Large intestine (tissue), 3 donors: ENCODE measurements around the gene VCPKMT. TPM values are rescaled to one million over a fixed set of nuclear protein-coding genes. Genes with fewer than 3 reads are reported as not detected.
A peak's percentile ranks its signal among the peaks of the same experiment; 100 is the strongest.

Experiments
- DNase-seq, 2 donors: peaks; one replicate each; pipeline versions ENCODE4 v3.0.0 to v3.0.0-alpha.2; 2013
- H3K27ac ChIP-seq: one replicate; pipeline ENCODE4 v1.5.1; 2013; ENCODE audit warnings: low read length
- H3K27me3 ChIP-seq: 2 replicates; pipeline ENCODE4 v1.6.1; 2013; ENCODE audit warnings: low read length; ENCODE audit not compliant: control insufficient read depth, insufficient read depth
- H3K36me3 ChIP-seq: 2 replicates; pipeline ENCODE4 v1.6.1; 2013; ENCODE audit warnings: low read length; ENCODE audit not compliant: control insufficient read depth, insufficient read depth
- H3K4me1 ChIP-seq: one replicate; pipeline ENCODE4 v1.6.1; 2013; ENCODE audit warnings: low read length; ENCODE audit not compliant: control insufficient read depth, insufficient read depth
- H3K4me3 ChIP-seq: one replicate; pipeline ENCODE4 v1.5.1; 2013; ENCODE audit warnings: low read length
- H3K9me3 ChIP-seq: one replicate; pipeline ENCODE4 v1.6.1; 2013; ENCODE audit warnings: mild to moderate bottlenecking, low read depth, low read length, moderate library complexity; ENCODE audit not compliant: control insufficient read depth
- WGBS: methylation state at CpG from one replicate; pipeline ENCODE4 v1.1.5; 2013; ENCODE audit warnings: low lambda C conversion rate; ENCODE audit not compliant: insufficient coverage; 5-methylcytosine and 5-hydroxymethylcytosine counted together
- polyA plus RNA-seq: library from polyadenylated mRNA; unstranded; fragments of 120-200 nt; gene quantifications from one replicate; pipeline ENCODE4 v1.2.1, GENCODE V29; 2013

VCPKMT gene
- polyA plus RNA-seq, 1 donor = 13.1 TPM

- H3K27ac ChIP-seq = no peak overlapping the region
- no peak overlapping the region for H3K4me3 ChIP-seq
- no peaks in the 10 kb centered on the region for H3K27me3 ChIP-seq
- H3K9me3 ChIP-seq = no peaks in the 10 kb centered on the region
- no peak for DNase-seq
- WGBS = no CpG with 5 or more reads among the region's 7 CpGs
- H3K4me1 ChIP-seq = peaks cover 7% of the 10 kb centered on the region
- no peaks in the 10 kb centered on the region for H3K36me3 ChIP-seq
These were observed 47.9 kb downstream of the VCPKMT start for GRCh38 chr14:50068496-50068895.

GRCh38 chr14:50067723-50068495 is 48.5 kb downstream of the VCPKMT start:
- no peaks in the 10 kb centered on the region for H3K9me3 ChIP-seq
- H3K4me3 ChIP-seq = no peak overlapping the region
- no peak overlapping the region for H3K27ac ChIP-seq
- H3K36me3 ChIP-seq = no peaks in the 10 kb centered on the region
- no peak for DNase-seq
- H3K27me3 ChIP-seq = no peaks in the 10 kb centered on the region
- WGBS = no CpG with 5 or more reads among the region's 8 CpGs
- peaks cover 11% of the 10 kb centered on the region for H3K4me1 ChIP-seq

GRCh38 chr14:50065583-50065982 is 50.8 kb downstream of the VCPKMT start:
- Histone ChIP-seq H3K9me3 (no peaks in the 10 kb centered on the region), H3K4me1 (peaks cover 34% of the 10 kb centered on the region), H3K27me3 (no peaks in the 10 kb centered on the region), H3K27ac (no peak overlapping the region), H3K36me3 (no peaks in the 10 kb centered on the region), H3K4me3 (no peak overlapping the region)
- no peak for DNase-seq
- WGBS = 100% methylated on average over 1 of the region's 3 CpGs

GRCh38 chr14:50064993-50065392 is 51.4 kb downstream of the VCPKMT start:
- no peak overlapping the region for H3K27ac ChIP-seq
- H3K36me3 ChIP-seq = no peaks in the 10 kb centered on the region
- no peak overlapping the region for H3K4me3 ChIP-seq
- H3K9me3 ChIP-seq = no peaks in the 10 kb centered on the region
- peak; percentile 60 to 74 for DNase-seq
- H3K27me3 ChIP-seq = no peaks in the 10 kb centered on the region
- H3K4me1 ChIP-seq = peaks cover 40% of the 10 kb centered on the region
- WGBS = no CpG with 5 or more reads among the region's 4 CpGs

- Histone ChIP-seq H3K27ac (no peak overlapping the region), H3K4me1 (peaks cover 46% of the 10 kb centered on the region), H3K36me3 (no peaks in the 10 kb centered on the region), H3K9me3 (no peaks in the 10 kb centered on the region), H3K27me3 (no peaks in the 10 kb centered on the region), H3K4me3 (no peak overlapping the region)
- no CpG with 5 or more reads among the region's 9 CpGs for WGBS
- DNase-seq = no peak
These were observed 52.4 kb downstream of the VCPKMT start for GRCh38 chr14:50063876-50064420.

GRCh38 chr14:50062438-50063085 is 53.8 kb downstream of the VCPKMT start:
- Histone ChIP-seq H3K4me3 (no peak overlapping the region), H3K4me1 (peaks cover 56% of the 10 kb centered on the region), H3K27me3 (no peaks in the 10 kb centered on the region), H3K36me3 (no peaks in the 10 kb centered on the region), H3K27ac (peak overlapping the region; percentile 88), H3K9me3 (no peaks in the 10 kb centered on the region)
- WGBS = 32% methylated on average over 4 of the region's 7 CpGs
- peak; percentile 76 to 86 for DNase-seq

- Histone ChIP-seq H3K4me1 (peaks cover 63% of the 10 kb centered on the region), H3K4me3 (no peak overlapping the region), H3K36me3 (no peaks in the 10 kb centered on the region), H3K27me3 (no peaks in the 10 kb centered on the region), H3K27ac (peak overlapping the region; percentile 88), H3K9me3 (no peaks in the 10 kb centered on the region)
- WGBS = no CpG with 5 or more reads among the region's 11 CpGs
- peak; percentile 62 to 81 for DNase-seq
These were observed 54.5 kb downstream of the VCPKMT start for GRCh38 chr14:50061664-50062437.

- no peaks in the 10 kb centered on the region for H3K36me3 ChIP-seq
- H3K4me3 ChIP-seq = no peak overlapping the region
- peak overlapping the region; percentile 88 for H3K27ac ChIP-seq
- H3K27me3 ChIP-seq = no peaks in the 10 kb centered on the region
- peaks cover 64% of the 10 kb centered on the region for H3K4me1 ChIP-seq
- peak; percentile 55 to 72 for DNase-seq
- no peaks in the 10 kb centered on the region for H3K9me3 ChIP-seq
- 33% methylated on average over 1 of the region's 12 CpGs for WGBS
These were observed 55.3 kb downstream of the VCPKMT start for GRCh38 chr14:50060871-50061663.

GRCh38 chr14:50059763-50060616 is 56.4 kb downstream of the VCPKMT start:
- no peaks in the 10 kb centered on the region for H3K36me3 ChIP-seq
- no peak overlapping the region for H3K27ac ChIP-seq
- H3K4me1 ChIP-seq = peaks cover 64% of the 10 kb centered on the region
- no CpG with 5 or more reads among the region's 13 CpGs for WGBS
- H3K4me3 ChIP-seq = no peak overlapping the region
- no peak for DNase-seq
- H3K9me3 ChIP-seq = no peaks in the 10 kb centered on the region
- H3K27me3 ChIP-seq = no peaks in the 10 kb centered on the region
